ENCODE results near the gene ZNF3.

ZNF3 gene

GRCh38 chr7:100022621-100023020, 58.9 kb downstream of the ZNF3 start:
- Histone ChIP-seq H3K36me3 (ENCODE audit: control insufficient read depth in 2 of 2, insufficient read depth in 1 of 2, low read length in 2 of 2) (peaks cover 54 to 60% of the 10 kb centered on the region in 2 experiments), H3K9me3 (ENCODE audit: control insufficient read depth, insufficient read depth, low read depth, low read length) (no peaks in the 10 kb centered on the region), H3K27ac (ENCODE audit: extremely low read depth, low read depth, low read length) (no peak overlapping the region), H3K4me1 (ENCODE audit: control insufficient read depth, insufficient read depth, low read length) (no peaks in the 10 kb centered on the region), H3K4me3 (ENCODE audit: low read depth, low read length) (no peak overlapping the region)
- TF ChIP-seq SP7 (tag by site-specific recombination; IDR thresholded peaks at IDR 0.05) (no peak), TRIM28 (IDR thresholded peaks at IDR 0.05; ENCODE audit: borderline replicate concordance, low read length) (no peak), ZNF561 (tag by site-specific recombination; IDR thresholded peaks at IDR 0.05; ENCODE audit: borderline replicate concordance) (no peak), ZNF37A (tag by site-specific recombination; IDR thresholded peaks at IDR 0.05) (no peak), ZNF707 (tag by site-specific recombination; IDR thresholded peaks at IDR 0.05) (no peak), ZFP37 (tag by site-specific recombination; IDR thresholded peaks at IDR 0.05) (no peak), ZNF791 (tag by site-specific recombination; IDR thresholded peaks at IDR 0.05) (no peak), ZNF311 (tag by site-specific recombination; IDR thresholded peaks at IDR 0.05; ENCODE audit: borderline replicate concordance) (no peak), TCF7L2 (IDR thresholded peaks at IDR 0.05; ENCODE audit: borderline replicate concordance, low read depth, low read length) (no peak), ZNF76 (tag by site-specific recombination; IDR thresholded peaks at IDR 0.05; ENCODE audit: borderline replicate concordance, low read depth) (no peak), SALL2 (tag by site-specific recombination; IDR thresholded peaks at IDR 0.05; ENCODE audit: borderline replicate concordance) (no peak), ZNF23 (tag by site-specific recombination; IDR thresholded peaks at IDR 0.05; ENCODE audit: borderline replicate concordance) (no peak), EGR2 (tag by site-specific recombination; IDR thresholded peaks at IDR 0.05; ENCODE audit: low read depth) (no peak), AEBP2 (tag by site-specific recombination; IDR thresholded peaks at IDR 0.05; ENCODE audit: borderline replicate concordance) (no peak), KLF10 (tag by site-specific recombination; IDR thresholded peaks at IDR 0.05) (no peak)
- TF ChIP-seq, protein P1, sequence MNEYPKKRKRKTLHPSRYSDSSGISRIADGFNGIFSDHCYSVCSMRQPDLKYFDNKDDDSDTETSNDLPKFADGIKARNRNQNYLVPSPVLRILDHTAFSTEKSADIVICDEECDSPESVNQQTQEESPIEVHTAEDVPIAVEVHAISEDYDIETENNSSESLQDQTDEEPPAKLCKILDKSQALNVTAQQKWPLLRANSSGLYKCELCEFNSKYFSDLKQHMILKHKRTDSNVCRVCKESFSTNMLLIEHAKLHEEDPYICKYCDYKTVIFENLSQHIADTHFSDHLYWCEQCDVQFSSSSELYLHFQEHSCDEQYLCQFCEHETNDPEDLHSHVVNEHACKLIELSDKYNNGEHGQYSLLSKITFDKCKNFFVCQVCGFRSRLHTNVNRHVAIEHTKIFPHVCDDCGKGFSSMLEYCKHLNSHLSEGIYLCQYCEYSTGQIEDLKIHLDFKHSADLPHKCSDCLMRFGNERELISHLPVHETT (tag by site-specific recombination; IDR thresholded peaks at IDR 0.05) = no peak
- TF ChIP-seq, protein P2, sequence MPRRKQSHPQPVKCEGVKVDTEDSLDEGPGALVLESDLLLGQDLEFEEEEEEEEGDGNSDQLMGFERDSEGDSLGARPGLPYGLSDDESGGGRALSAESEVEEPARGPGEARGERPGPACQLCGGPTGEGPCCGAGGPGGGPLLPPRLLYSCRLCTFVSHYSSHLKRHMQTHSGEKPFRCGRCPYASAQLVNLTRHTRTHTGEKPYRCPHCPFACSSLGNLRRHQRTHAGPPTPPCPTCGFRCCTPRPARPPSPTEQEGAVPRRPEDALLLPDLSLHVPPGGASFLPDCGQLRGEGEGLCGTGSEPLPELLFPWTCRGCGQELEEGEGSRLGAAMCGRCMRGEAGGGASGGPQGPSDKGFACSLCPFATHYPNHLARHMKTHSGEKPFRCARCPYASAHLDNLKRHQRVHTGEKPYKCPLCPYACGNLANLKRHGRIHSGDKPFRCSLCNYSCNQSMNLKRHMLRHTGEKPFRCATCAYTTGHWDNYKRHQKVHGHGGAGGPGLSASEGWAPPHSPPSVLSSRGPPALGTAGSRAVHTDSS (tag by site-specific recombination; IDR thresholded peaks at IDR 0.05) = no peak
- TF ChIP-seq, protein P3, sequence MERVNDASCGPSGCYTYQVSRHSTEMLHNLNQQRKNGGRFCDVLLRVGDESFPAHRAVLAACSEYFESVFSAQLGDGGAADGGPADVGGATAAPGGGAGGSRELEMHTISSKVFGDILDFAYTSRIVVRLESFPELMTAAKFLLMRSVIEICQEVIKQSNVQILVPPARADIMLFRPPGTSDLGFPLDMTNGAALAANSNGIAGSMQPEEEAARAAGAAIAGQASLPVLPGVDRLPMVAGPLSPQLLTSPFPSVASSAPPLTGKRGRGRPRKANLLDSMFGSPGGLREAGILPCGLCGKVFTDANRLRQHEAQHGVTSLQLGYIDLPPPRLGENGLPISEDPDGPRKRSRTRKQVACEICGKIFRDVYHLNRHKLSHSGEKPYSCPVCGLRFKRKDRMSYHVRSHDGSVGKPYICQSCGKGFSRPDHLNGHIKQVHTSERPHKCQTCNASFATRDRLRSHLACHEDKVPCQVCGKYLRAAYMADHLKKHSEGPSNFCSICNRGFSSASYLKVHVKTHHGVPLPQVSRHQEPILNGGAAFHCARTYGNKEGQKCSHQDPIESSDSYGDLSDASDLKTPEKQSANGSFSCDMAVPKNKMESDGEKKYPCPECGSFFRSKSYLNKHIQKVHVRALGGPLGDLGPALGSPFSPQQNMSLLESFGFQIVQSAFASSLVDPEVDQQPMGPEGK (tag by site-specific recombination; IDR thresholded peaks at IDR 0.05) = no peak
- POLR2A ChIA-PET = no interaction called here
- CTCF ChIA-PET = interaction anchor here (0.6 kb wide), 1 partner anchor 289 kb away, joined by 3 read pairs; no protein-coding TSS in a partner anchor

DNA sequence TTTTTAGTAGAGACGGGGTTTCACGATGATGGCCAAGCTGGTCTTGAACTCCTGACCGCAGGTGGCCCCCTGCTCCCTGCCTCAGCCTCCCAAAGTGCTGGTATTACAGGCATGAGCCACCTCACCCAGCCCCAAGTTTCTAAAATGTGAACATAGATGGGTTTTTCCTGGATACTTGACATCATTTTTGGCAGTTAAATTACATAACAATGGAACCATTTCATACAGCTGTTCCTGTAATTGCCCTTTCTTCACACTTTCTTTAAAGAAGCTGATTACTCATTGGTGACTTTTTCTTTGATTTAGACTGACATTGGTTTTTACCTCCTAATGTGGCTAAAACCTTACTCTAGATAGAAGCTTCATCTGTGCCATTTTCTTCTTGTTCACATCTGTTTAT, 60.2 kb downstream of the ZNF3 start:
- POLR2A ChIA-PET = no interaction called here
- H3K9me3 ChIP-seq (ENCODE audit: control insufficient read depth, insufficient read depth, low read depth, low read length) = no peaks in the 10 kb centered on the region
- H3K36me3 ChIP-seq (ENCODE audit: control insufficient read depth in 2 of 2, insufficient read depth in 1 of 2, low read length in 2 of 2) = peaks cover 44 to 53% of the 10 kb centered on the region in 2 experiments
- TF ChIP-seq PRDM1 (tag by site-specific recombination; IDR thresholded peaks at IDR 0.05) (peak; percentile 49; the same call in 1 of the 2 replicates), MEIS1 (CRISPR knock-in tag; IDR thresholded peaks at IDR 0.05; ENCODE audit: borderline replicate concordance) (no peak)
- H3K4me1 ChIP-seq (ENCODE audit: control insufficient read depth, insufficient read depth, low read length) = peaks cover 7% of the 10 kb centered on the region; the same call in 1 of the 2 replicates
- CTCF ChIA-PET = interaction anchor here (0.8 to 0.9 kb wide), 2 partner anchors 14 to 61 kb away, joined by 3 to 5 read pairs; no protein-coding TSS in a partner anchor
- H3K4me3 ChIP-seq (ENCODE audit: low read depth, low read length) = no peak overlapping the region
- no peak overlapping the region for H3K27ac ChIP-seq (ENCODE audit: extremely low read depth, low read depth, low read length)

Measured in HEK293 (cell line).